SJSA1 (cell line): ENCODE data around the gene ASAH2. TPM values are rescaled to one million over a fixed set of nuclear protein-coding genes. Genes with fewer than 3 reads are reported as not detected.
"Not testable (repeated sequence)": the region's sequence is repeated elsewhere in the genome, so short reads cannot be mapped to it uniquely, and the experiment has no call there.

Experiments
- DNase-seq, 2 experiments: peaks; one replicate each; pipeline ENCODE4 v3.0.0-alpha.2; 2015 to 2020; ENCODE audit warnings: low spot score in 2 of 2, low read depth in 1 of 2
- H3K27ac ChIP-seq: fragments of 250-450 bp; sonication (Bioruptor Pico); 2 replicates; pipeline ENCODE4 v1.5.1; 2020; ENCODE audit warnings: mild to moderate bottlenecking, moderate library complexity
- H3K27me3 ChIP-seq: fragments of 250-450 bp; sonication (Bioruptor Pico); replicated peaks from 2 replicates; pipeline ENCODE4 v1.5.1; 2020; ENCODE audit warnings: mild to moderate bottlenecking, moderate library complexity
- H3K36me3 ChIP-seq: fragments of 250-450 bp; sonication (Bioruptor Pico); 2 replicates; pipeline ENCODE4 v1.5.1; 2020; ENCODE audit warnings: mild to moderate bottlenecking
- H3K4me1 ChIP-seq: fragments of 250-450 bp; sonication (Bioruptor Pico); replicated peaks from 2 replicates; pipeline ENCODE4 v1.6.1; 2021; ENCODE audit warnings: mild to moderate bottlenecking
- H3K4me3 ChIP-seq: fragments of 250-450 bp; sonication (Bioruptor Pico); 2 replicates; pipeline ENCODE4 v1.5.1; 2020; ENCODE audit warnings: mild to moderate bottlenecking
- H3K9me3 ChIP-seq: fragments of 250-450 bp; sonication (Bioruptor Pico); replicated peaks from 2 replicates; pipeline ENCODE4 v1.5.1; 2020; ENCODE audit warnings: mild to moderate bottlenecking
- total RNA-seq: library from RNA; depleted of rRNA; stranded (reverse); fragments of >200 nt; shearing (Covaris generic); gene quantifications from 2 replicates; pipeline ENCODE4 v1.2.3, GENCODE V29; 2014

The ASAH2 gene
- total RNA-seq, 1 experiment from 2014 or later: 1.9 TPM

DNA sequence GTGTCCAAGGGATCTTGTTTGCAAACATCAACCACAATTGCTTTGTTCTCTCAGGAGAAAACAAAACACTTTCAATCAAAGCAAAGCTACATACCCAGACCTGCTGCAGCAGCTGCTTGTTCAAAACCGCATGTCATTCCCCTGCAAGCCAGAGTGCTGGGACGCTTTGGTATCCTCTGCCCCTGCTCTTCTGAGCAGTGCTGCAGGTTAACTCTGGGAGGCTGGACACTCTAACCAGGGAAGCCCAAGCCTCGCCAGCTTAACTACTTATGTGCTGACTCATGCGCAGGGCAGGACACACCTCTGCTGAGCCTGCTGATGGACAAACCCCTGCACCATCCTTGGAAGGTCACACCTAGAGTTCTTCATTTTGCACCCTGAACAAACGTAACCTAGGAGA is 28.2 kb upstream of the ASAH2 start:
- Histone ChIP-seq H3K9me3 (no peaks in the 10 kb centered on the region), H3K4me3 (no peak overlapping the region), H3K36me3 (no peaks in the 10 kb centered on the region), H3K4me1 (no peaks in the 10 kb centered on the region), H3K27ac (no peak overlapping the region), H3K27me3 (peaks cover 20% of the 10 kb centered on the region)
- DNase-seq: no peak

GRCh38 chr10:50275650-50276235 is 24.4 kb upstream of the ASAH2 start:
- Histone ChIP-seq H3K36me3 (no peaks in the 10 kb centered on the region), H3K4me1 (no peaks in the 10 kb centered on the region), H3K27ac (no peak overlapping the region), H3K4me3 (no peak overlapping the region), H3K27me3 (peaks cover 6% of the 10 kb centered on the region), H3K9me3 (no peaks in the 10 kb centered on the region)
- DNase-seq: peak; percentile 36 to 48

DNA sequence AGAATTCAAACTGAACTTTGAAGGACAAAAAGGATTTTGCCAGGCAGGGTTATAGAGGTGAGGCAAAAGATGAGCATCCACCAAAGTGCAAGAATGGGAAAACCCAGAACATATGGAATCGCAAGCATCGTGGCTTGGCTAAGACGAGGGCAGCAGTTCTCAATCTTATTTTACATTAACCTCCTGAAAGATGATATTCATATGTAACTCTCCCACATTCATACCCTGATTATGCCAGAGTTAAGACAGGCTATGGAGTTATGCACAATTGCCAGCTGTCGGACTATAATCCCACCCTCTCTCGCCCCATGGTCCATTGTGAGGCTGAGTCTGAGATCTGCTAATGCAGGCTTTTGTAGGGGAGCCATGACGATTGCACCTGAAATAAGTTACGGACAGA is 21.2 kb upstream of the ASAH2 start:
- no peaks in the 10 kb centered on the region for H3K4me1 ChIP-seq

GRCh38 chr10:50271564-50272250 is 20.4 kb upstream of the ASAH2 start:
- Histone ChIP-seq H3K27ac (no peak overlapping the region), H3K9me3 (no peaks in the 10 kb centered on the region), H3K27me3 (no peaks in the 10 kb centered on the region; the same call in 1 of the 2 replicates), H3K4me3 (no peak overlapping the region), H3K36me3 (no peaks in the 10 kb centered on the region), H3K4me1 (no peaks in the 10 kb centered on the region)
- DNase-seq: no peak

More for the DNA sequence above, 21.2 kb upstream of the ASAH2 start:
- Histone ChIP-seq H3K4me3 (no peak overlapping the region), H3K27me3 (peaks cover 6% of the 10 kb centered on the region), H3K9me3 (no peaks in the 10 kb centered on the region), H3K27ac (no peak overlapping the region), H3K36me3 (no peaks in the 10 kb centered on the region)
- no peak for DNase-seq

- not testable (repeated sequence) for H3K4me3 ChIP-seq, H3K27ac ChIP-seq, H3K27me3 ChIP-seq, H3K9me3 ChIP-seq, DNase-seq, H3K4me1 ChIP-seq, H3K36me3 ChIP-seq
Measured at GRCh38 chr10:50267877-50268276, 16.6 kb upstream of the ASAH2 start.

- H3K4me1 ChIP-seq, H3K27ac ChIP-seq, H3K9me3 ChIP-seq, H3K4me3 ChIP-seq, DNase-seq, H3K36me3 ChIP-seq, H3K27me3 ChIP-seq: not testable (repeated sequence)
Measured at GRCh38 chr10:50262625-50263024, 11.3 kb upstream of the ASAH2 start.

- no peaks in the 10 kb centered on the region for H3K4me1 ChIP-seq
Measured at GRCh38 chr10:50260791-50261281, 9.5 kb upstream of the ASAH2 start.

DNA sequence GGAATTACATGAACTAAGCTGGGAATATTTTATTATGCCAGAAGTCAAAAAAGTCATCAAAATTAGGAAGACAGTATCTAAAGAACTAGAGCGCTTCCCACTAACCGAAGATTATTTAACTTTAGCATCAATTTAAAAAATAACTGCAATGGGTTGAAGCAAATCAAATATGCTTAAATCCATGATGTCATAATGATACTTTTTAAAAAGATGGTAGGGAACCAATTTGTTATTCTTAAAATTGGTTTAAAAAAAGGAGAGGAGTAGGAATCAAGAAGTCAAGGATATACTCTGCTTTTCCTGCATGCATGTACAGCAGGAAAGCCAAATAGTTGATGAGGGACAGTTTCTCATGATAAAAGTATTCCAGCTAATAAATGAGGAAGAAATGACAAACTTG is 3.2 kb upstream of the ASAH2 start:
- no peak for DNase-seq
- H3K27ac ChIP-seq: no peak overlapping the region
- H3K36me3 ChIP-seq: no peaks in the 10 kb centered on the region
- peaks cover under 1% of the 10 kb centered on the region; the same call in 1 of the 2 replicates for H3K9me3 ChIP-seq
- H3K4me1 ChIP-seq: no peaks in the 10 kb centered on the region
- H3K4me3 ChIP-seq: no peak overlapping the region
- H3K27me3 ChIP-seq: peaks cover 8% of the 10 kb centered on the region

More at GRCh38 chr10:50260791-50261281, 9.5 kb upstream of the ASAH2 start:
- DNase-seq: no peak
- Histone ChIP-seq H3K27ac (no peak overlapping the region), H3K9me3 (peaks cover 4% of the 10 kb centered on the region; the same call in 1 of the 2 replicates), H3K36me3 (no peaks in the 10 kb centered on the region), H3K27me3 (no peaks in the 10 kb centered on the region; the same call in 1 of the 2 replicates), H3K4me3 (no peak overlapping the region)

GRCh38 chr10:50250096-50250854 is 1.0 kb downstream of the ASAH2 start:
- no peak for DNase-seq
- no peaks in the 10 kb centered on the region for H3K36me3 ChIP-seq
- no peak overlapping the region for H3K27ac ChIP-seq
- no peak overlapping the region for H3K4me3 ChIP-seq
- H3K27me3 ChIP-seq: peaks cover 16% of the 10 kb centered on the region
- no peaks in the 10 kb centered on the region for H3K9me3 ChIP-seq
- H3K4me1 ChIP-seq: no peaks in the 10 kb centered on the region

GRCh38 chr10:50248598-50248997 is 2.7 kb downstream of the ASAH2 start:
- Histone ChIP-seq H3K27me3 (peaks cover 9% of the 10 kb centered on the region), H3K36me3 (no peaks in the 10 kb centered on the region), H3K4me3 (no peak overlapping the region), H3K27ac (no peak overlapping the region), H3K9me3 (no peaks in the 10 kb centered on the region), H3K4me1 (no peaks in the 10 kb centered on the region)
- no peak for DNase-seq

DNA sequence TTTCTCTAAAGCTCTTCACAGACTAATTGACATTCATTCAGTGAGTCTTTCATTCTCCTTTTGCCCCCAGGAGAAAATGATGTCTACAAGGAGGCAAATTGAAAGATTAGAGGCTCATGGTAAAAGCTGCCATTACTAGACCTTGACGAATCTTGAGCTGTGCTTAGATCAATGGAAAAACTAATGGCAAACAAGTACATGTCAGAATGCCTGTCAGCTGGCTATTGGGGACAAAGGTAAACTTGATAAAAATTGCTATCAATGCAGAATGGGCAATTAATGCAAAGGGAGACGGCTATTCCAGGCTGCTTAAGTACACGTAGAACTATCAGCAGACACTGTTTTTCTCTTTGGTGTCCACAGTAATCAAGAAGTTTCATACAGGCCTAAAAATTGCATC is 3.3 kb downstream of the ASAH2 start:
- Histone ChIP-seq H3K27me3 (peaks cover 9% of the 10 kb centered on the region), H3K36me3 (no peaks in the 10 kb centered on the region), H3K4me3 (no peak overlapping the region), H3K4me1 (no peaks in the 10 kb centered on the region), H3K27ac (no peak overlapping the region), H3K9me3 (no peaks in the 10 kb centered on the region)
- DNase-seq: no peak

GRCh38 chr10:50244201-50244600 is 7.1 kb downstream of the ASAH2 start:
- no peak for DNase-seq
- Histone ChIP-seq H3K27me3 (peaks cover 6% of the 10 kb centered on the region), H3K4me1 (no peaks in the 10 kb centered on the region)

DNA sequence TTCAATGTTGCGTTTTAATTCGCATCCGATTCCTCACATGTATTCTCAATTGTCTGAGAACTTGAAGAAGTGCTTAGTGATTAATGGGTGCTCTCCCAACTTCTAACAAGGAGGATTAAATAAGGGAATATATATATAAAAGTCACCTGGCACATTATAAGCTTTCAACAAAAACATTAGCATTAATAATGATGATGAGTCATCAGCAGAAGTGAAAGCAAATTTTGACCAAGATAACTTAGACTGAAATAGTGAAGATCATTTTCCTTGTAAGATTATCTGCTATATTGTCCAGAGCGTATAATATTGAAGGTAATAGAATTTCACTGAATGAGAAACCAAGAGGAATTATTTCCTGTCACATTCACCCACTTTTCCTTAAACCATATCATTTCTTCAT is 8.5 kb downstream of the ASAH2 start:
- Histone ChIP-seq H3K36me3 (no peaks in the 10 kb centered on the region), H3K9me3 (no peaks in the 10 kb centered on the region), H3K27me3 (no peaks in the 10 kb centered on the region; the same call in none of the 2 replicates), H3K27ac (no peak overlapping the region), H3K4me3 (no peak overlapping the region), H3K4me1 (no peaks in the 10 kb centered on the region)
- DNase-seq: no peak

More at GRCh38 chr10:50244201-50244600, 7.1 kb downstream of the ASAH2 start:
- Histone ChIP-seq H3K36me3 (no peaks in the 10 kb centered on the region), H3K27ac (no peak overlapping the region), H3K9me3 (no peaks in the 10 kb centered on the region), H3K4me3 (no peak overlapping the region)

GRCh38 chr10:50241478-50241877 is 9.8 kb downstream of the ASAH2 start:
- not testable (repeated sequence) for H3K36me3 ChIP-seq, H3K4me3 ChIP-seq, H3K9me3 ChIP-seq, H3K27ac ChIP-seq, H3K4me1 ChIP-seq, H3K27me3 ChIP-seq, DNase-seq
